Dedifferentiated amniotic fluid mesenchymal stem cell (primary cell): ENCODE results near the gene NAALADL1.
"Not testable (repeated sequence)": the region's sequence is repeated elsewhere in the genome, so short reads cannot be mapped to it uniquely, and the experiment has no call there.

ENCODE experiments used
- DNase-seq: peaks from one replicate; pipeline ENCODE4 v3.0.0-alpha.2; 2016; ENCODE audit errors: extremely low spot score

Gene NAALADL1

DNA sequence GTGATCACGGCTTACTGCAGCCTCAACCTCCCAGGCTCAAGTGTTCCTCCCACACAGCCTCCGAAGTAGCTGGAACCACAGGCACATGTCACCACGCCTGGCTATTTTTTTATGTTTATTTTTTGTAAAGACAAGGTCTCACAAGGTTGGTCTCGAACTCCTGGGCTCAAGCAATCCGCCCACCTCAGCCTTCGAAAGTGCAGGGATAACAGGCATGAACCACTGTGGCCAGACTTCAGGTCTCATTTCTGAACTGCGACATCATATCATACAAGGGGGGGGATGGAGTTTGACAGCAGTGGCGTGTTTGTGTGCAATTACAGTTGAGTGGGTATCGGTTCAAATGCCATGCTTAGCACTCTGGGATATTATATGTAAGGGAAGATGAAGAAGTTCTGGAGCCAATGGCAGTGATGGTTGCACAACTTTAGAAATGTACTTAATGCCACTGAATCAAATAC, 6.9 kb downstream of the NAALADL1 start:
- DNase-seq = no peak

DNA sequence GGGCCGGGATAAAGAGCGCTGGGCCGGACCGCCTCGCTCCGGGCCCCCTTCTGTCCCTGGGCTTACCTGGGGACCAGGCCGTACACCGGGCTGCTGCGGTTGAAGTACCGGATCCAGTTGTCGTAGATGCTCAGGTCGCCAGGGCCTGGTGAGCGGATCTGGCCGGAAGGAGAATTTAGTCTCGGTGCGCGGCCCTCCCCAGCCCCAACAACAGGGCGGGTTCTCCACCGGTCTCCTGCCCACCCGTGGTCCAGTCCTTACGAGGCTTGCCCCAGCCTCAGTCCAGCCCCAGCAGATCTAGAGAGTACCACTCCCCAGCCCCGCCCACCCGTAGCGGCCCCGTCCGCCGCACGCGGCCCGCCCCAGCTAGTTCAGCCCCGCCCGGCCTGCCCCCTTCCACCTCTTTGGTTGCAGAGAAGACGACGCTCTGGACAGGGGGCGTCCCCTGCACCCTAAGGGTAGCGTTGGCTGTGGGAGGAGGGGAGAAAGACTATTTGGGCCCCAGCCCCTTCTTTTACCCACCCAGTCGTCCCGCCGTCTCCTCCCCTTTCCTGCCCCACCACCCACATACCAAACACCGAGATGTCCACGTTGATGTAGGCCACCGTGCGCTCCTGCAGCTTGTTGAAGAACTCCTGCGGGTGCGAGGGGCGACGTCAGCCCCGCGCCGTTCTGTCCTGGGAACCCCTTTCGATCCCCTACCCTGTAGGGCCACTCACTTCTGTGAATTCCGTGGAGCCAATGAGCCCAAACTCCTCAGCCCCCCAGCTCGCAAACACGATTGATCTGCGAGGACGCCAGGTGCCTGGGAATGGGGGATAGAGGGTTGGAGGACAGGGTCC, 10.6 kb downstream of the NAALADL1 start:
- no peak for DNase-seq

DNA sequence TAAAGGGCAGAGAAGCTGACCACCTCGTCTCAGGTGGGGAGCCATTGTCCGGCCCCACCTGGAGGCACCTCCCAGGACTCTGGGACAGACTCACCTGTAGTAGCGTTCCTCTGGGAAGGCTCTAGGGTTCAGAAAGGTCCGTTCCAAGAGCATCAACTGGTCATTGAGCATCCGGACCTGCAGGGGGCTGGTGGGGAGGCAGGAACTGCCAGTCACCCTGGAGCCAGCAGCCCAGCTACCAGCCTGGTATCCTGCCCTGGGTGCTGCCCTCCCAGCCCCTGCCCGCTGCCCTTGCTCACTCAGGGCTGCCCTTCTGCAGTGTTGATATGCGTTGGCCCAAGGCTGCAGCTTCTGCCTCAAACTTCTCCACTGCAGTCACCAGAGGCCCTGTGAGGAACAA, 12.6 kb downstream of the NAALADL1 start:
- no peak for DNase-seq

DNA sequence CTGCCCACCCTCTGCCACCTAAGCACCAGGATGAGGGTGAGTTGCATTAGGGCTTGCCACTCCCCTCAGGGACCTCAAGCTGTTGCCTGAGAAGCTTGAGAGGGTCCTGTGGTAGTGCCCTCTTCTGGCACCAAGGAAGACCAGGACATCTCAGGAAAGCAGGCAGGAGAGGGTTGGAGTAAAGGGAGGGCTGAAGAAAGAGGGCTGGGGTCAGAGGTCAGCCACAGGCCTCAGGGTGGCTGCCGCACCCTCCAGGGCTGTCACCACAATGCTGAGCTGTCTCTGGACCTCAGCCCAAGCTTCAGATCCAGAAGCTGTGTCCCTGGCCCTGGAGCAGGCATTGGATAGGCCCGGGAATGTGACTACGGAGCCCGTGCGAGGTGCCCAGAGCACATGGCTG, 13.3 kb downstream of the NAALADL1 start:
- DNase-seq = no peak

DNA sequence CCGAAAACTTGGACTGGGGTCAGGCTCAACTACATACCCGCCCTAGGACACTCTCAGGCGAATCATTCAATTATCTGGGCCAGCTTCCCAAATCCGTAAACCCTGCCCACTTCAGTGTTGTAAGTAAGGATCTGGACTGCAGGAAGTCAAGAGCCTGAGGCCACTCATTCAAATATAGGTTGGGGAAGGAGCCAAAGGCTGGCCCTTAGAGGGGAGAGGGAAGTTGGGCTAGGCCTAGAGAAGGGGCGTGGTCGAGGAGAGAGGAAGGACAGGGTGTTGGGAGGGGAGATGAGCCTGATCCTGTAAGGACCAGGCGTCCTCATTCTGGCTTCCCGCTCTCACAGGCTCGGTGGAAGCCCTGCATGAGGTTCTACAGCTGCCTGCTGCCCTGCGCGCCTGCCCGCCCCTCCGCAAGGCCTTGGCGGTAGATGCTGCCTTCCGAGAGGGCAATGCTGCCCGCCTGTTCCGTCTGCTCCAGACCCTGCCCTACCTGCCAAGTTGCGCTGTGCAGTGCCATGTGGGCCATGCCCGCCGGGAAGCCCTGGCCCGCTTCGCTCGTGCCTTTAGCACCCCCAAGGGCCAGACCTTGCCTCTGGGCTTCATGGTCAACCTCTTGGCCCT, 14.4 kb downstream of the NAALADL1 start:
- DNase-seq = no peak

DNA sequence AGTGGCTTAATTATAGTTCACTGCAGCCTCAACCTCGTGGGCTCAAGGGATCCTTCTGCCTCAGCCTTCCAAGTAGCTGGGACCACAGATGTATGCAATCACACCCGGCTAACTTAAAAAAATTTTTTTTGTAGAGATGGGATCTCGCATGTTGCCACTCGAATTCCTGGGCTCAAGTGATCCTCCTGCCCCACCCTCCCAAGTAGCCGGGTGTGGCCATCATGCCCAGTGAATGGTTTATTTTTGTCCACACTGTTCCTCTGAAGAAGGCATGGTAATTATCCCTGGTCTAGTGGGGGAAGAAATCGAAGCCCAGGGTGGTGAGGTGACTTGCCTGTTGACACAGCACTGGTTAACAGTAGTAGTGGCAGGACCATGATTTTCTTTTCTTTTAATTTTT, 15.5 kb downstream of the NAALADL1 start:
- no peak for DNase-seq

DNA sequence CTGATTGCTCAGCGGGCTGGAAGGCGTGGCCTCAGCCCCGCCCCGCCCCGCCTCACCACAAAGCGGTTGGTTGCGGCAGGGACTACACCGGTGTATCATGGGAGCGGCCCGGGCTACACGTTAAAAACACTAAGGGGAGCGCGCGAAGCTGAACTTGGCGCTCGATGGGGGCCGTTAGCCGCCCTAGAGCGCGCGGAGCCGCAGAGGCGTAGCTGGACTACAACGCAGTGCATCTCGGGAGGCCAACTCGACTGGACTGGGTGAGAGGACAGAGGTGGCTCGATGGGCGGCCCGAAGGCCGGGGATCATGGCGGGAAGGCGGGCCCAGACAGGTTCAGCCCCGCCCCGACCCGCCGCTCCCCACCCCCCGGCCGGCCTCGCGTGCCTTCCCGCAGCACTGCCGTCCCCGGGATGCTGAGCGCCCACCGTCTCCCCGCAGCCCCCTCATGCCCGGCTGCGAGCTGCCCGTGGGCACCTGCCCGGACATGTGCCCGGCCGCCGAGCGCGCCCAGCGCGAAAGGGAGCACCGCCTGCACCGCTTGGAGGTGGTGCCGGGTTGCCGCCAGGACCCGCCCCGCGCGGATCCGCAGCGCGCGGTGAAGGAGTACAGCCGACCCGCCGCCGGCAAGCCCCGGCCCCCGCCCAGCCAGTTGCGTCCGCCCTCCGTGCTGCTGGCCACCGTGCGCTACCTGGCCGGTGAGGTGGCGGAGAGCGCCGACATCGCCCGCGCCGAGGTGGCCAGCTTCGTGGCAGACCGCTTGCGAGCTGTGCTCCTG, 17.3 kb downstream of the NAALADL1 start, which contains the start of gene SAC3D1:
SAC3D1 (plus strand) TSS at position 364 of the 776 bp plus-strand sequence; CDS start at position 447, 83 bp downstream.
- peak; percentile 76 for DNase-seq

DNA sequence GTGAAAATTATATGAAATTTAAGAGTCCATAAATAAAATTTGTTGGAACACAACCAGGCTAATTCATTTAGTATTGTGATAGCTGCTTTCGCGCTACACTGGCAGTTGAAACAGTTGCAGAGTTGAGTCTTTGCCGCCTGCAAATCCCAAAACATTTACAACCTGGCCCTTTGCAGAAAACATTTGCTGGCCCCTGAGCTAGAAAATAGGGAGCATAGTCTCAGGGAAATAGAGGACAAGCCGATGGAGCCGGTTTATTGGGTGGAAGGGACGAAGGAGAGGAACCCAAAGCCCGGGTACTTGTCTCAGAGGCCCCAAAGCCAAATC, 17.9 kb downstream of the NAALADL1 start:
- no peak for DNase-seq

DNA sequence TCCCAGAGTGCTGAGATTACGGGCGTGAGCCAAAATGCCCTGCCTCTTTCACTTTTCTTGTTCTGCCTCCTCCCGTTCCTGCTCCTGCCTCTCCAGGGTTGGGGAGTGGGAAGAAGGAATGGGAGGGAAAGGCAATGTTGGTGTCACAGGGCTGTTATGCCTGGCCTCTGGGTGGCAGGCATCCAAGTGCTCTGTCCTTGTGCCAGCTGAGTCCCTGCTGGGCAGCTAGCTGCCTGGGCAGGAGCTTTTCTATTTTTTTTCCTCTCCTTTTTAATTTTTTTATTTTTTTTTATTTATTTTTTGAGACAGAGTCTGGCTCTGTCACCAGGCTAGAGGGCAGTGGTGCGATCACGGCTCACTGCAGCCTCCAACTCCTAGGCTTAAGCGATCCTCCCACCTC, 21.4 kb downstream of the NAALADL1 start:
- no peak for DNase-seq

DNA sequence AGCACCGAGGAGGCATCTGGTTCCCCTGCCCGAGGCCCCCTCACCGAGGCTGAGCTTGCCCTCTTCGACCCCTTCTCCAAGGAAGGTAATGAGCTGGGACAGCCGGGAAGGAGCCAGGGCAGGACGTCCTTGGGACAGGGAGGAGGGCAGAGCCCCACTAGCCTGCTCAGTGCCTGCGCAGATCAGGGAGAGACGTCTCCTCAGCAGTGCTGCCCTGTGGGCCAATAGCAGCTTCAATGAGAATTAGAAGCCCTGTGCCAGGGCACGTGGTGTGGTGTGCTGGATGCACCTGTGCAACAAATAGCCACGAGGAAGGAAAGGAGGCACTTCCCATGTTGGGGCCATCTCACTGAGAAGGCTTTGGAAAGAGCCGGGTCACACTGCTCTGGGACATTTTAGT, 22.8 kb downstream of the NAALADL1 start:
- no peak for DNase-seq

DNA sequence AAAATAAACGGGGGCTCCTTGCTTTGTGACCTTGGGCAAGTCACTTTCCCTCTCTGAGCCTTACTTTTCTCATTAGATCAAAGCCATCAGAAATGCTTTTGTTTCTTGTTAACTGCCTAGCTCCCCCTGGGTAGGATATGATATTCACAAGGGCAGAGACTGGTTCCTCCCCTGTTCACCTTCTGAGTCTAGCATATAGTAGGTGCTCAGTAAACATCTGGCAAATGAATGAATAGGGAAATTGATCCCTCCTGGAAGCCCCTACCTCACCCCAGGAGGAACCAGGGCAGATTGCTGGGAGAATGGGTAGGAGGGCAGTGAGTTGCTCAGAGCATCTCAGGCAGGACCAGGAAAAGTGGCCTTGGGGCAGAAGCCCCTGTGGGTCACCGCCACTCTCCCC, 23.9 kb downstream of the NAALADL1 start:
- DNase-seq = no peak

DNA sequence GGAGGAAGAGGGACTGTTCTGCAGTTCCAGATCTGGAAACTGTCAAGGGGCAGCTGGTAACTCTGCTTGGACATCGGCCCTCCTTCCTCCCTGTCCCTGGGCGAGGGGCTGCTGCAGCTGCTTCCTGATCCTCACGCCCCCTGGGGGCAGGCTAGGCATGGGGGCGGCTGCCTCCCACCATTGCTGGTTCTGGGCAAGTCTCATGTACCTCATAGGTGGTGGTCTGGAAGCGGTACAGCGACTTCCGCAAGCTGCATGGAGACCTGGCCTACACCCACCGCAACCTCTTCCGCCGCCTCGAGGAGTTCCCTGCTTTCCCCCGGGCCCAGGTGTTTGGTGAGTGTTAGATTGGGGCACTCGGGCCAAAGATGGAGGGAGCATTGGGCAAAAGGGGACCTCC, 26.1 kb downstream of the NAALADL1 start:
- DNase-seq = no peak

DNA sequence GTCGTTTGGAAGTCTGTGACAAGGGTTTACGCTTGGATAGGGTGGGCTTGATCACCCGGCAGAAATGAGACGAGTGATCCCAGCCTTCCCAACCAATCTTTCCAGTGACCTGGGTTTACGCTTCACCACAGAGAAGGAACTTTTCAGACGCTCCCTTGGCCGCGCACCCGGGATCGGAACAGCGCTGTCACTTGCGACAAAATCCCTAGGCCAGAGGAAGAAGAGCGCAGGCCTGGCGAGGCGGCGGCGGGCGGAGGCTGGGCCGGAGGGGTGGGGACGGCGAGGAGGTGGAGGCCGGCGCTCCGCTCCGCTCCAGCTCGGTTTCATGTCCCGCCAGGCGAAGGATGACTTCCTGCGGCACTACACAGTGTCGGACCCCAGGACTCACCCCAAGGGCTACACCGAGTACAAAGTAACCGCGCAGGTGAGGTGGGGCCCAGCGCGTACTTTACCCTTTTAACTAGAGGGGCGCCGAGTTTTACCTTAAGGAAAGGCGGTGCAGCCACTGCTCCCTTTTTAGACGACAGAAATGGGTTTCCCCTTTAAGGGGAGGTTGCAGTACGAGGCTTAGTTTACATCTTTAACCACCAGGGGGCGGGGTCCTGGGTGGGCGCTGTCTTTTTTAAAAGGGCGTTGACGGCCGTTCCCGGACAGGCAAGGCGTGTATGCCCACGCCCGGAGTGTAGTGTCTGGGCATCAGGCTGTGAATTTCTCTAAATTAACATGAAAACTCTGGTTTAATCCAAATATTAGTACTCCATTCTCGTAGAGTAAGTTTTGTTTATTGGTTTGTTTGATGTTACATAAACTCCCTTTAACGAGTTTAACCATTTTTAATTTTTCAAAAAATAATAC, 30.9 kb downstream of the NAALADL1 start, which contains the start of gene SNX15:
SNX15 (plus strand) TSS at position 227 of the 855 bp plus-strand sequence; CDS start at position 326, 99 bp downstream.
- peak; percentile 96 for DNase-seq

DNA sequence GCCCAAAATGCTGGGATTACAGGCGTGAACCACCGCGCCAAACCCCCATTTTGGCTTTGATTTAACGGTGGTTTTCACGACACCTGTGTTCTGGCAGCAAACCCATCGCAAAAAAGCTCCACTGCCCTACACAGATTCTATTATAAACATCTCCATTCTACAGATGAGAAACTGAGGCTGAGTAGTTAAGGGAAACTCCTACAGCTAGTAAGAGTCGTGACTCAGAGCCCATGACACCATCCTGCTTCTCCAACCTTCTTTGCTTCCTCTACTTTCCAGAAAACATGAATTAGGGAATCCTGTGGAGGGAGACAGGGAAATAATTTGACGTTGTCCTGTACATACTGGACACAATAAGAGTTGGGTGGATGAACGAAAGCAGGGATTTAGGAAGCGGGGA, 31.5 kb downstream of the NAALADL1 start:
- peak; percentile 16 for DNase-seq

DNA sequence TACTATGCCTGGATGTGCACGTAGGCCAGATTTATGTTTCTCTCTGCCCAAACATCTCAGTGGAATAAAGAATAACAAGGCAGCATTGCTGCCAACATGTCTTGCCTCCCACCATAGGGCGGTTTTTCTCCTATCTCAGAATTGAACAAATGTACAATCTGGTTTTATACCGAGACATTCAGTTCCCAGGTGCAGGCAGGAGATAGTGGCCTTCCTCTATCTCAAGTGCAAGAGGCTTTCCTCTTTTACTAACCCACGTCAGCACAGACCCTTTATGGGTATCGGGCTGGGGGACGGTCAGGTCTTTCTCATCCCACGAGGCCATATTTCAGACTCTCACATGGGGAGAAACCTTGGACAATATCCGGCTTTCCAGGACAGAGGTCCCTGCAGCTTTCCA, 34.9 kb downstream of the NAALADL1 start:
- DNase-seq = not testable (repeated sequence)

DNA sequence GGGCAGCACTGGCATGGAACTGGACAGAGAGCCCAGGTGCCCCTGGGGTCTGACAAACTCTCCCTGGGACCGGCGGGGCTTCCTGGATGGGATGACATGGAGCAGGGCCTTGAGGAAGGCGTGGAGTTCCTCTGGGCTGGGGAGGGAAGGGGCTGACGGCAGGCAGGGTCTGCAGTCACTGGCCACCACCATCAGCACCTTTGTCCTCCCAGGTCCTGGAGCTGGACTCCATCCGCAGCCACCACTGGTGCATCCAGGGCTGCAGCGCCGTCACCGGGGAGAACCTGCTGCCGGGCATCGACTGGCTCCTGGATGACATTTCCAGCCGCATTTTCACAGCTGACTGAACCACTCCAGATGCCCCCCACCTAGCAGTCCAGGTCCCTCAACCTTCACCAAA, 36.8 kb downstream of the NAALADL1 start:
- DNase-seq = no peak

DNA sequence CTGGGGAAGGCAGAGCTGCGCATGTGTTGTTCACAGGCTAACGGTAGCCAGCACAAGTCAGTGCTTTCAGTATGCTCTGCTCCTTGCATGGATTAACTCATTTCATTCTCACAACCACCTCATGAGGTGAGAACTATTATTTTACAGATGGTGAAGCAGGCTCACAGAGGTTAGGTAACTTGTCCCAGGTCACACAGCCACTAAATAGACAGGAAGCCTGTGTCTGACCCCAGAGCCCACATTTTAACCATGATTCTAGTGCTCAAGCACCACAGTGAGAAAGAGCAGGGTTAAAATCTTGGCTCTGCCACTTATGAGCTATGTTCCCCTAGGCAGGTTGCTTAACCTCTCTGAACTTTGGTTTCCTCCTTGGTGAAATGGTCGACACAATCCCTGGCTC, 37.4 kb downstream of the NAALADL1 start:
- no peak for DNase-seq

DNA sequence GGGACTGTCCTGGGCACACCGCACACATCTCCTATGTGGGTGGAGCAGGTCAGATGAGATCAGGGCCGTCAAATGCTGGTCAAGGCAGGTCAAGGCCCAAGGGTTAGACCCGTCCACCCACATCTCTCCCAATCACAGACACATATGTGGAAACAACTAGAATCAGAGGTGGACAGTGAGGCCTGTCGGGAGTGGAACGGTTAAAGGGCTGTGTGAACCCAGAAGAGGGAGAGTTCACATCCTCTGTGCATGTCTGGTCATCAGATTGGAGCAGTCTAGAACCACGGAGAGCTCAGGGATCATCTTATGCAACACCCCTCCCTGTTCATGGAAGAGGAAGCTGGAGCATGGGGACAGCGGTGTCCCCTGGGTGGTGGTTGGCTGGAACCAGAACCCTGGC, 38.5 kb downstream of the NAALADL1 start:
- DNase-seq = no peak

DNA sequence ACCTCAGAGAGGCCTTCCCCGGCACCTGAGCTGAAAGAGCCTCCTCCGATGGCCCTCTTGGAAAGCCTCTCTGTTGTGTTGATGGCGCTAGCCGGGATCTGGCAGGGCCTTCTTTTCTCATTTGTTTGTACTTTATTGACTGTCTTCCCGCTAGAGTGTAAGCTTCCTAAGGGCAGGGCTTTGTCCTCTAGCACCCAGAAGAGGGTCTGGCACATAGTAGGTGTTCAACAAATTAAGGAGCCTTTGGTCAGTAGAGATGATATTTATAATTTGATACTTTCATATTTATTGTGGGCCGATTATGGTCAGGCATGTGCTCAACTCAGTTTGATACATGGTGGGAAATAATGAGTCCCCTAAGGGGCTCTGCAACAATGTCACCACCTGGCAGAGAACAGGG, 40.4 kb downstream of the NAALADL1 start:
- no peak for DNase-seq

DNA sequence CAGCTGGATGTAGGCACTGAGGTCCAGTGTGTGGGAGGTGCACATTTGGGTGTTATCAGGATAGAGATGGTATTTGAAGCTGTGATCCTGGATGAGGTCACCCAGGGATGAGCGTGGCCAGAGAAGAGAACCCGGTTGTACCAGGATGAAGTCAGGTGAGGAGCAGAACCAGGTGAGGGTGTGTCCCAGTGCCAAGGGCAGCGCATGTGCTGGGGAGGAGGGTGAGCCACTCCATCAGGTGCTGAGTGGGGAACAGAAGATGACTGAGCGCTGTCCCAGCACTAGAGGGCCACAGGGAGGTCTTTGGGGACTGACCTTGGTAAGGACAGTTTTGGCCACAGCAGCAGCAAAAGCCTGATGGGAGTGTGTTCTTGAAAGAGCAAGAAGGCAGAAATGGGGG, 41.6 kb downstream of the NAALADL1 start:
- no peak for DNase-seq

DNA sequence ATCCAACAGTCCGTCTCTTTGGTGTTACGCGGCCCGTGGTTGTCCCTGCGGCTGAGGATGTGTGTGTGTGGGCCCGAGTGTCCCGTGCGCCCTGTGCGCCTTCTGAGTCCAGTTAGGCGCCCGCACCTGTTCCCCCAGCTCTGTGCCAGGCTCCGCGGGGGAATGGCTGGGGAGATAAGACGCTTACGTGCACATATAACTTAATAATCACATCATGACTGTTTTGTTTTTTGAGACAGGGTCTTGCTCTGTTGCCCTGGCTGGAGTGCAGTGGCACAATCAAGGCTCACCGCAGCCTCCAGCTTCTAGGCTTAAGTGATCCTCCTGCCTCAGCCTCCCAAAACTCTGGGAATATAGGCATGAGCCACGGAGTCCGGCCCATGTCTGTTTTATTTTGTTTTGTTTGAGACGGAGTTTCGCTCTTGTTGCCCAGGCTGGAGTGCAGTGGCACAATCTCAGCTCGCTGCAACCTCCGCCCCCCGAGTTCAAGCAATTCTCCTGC, 43.6 kb downstream of the NAALADL1 start:
- DNase-seq = no peak
